Gastroesophageal sphincter (tissue), 4 donors: ENCODE data around the gene KRTAP10-1. TPM values are rescaled to one million over a fixed set of nuclear protein-coding genes. Genes with fewer than 3 reads are reported as not detected.

Experiments used
- ATAC-seq: fragments of 150-250 bp; one replicate; pipeline ENCODE4 v1.9.1; 2016; ENCODE audit warnings: mild to moderate bottlenecking, moderate library complexity
- H3K27ac ChIP-seq, 4 donors: fragments of 200-600 bp; sonication (generic) in 3 of 4; 1 replicate in 3 of 4; 2 replicates in 1 of 4; pipeline ENCODE4 v1.5.1; 2016 to 2019
- H3K27me3 ChIP-seq: fragments of 200-600 bp; sonication (generic); one replicate; pipeline ENCODE4 v1.5.1; 2019
- H3K36me3 ChIP-seq, 2 donors: fragments of 200-600 bp; sonication (generic); one replicate each; pipeline ENCODE4 v1.5.1; 2019; ENCODE audit warnings: control low read depth in 1 of 2
- H3K4me1 ChIP-seq, 3 donors: fragments of 200-600 bp; sonication (generic); 1 replicate in 2 of 3; 2 replicates in 1 of 3; pipeline ENCODE4 v1.5.1; 2016 to 2019; ENCODE audit warnings: control low read depth in 2 of 3
- H3K4me3 ChIP-seq, 2 donors: fragments of 200-600 bp; sonication (generic); one replicate each; pipeline ENCODE4 v1.5.1; 2019; ENCODE audit warnings: mild to moderate bottlenecking in 1 of 2, moderate library complexity in 1 of 2
- H3K9me3 ChIP-seq, 3 donors: fragments of 200-600 bp; sonication (generic); one replicate each; pipeline ENCODE4 v1.5.1; 2017 to 2019; ENCODE audit warnings: control low read depth in 2 of 3
- CTCF ChIP-seq, 4 experiments: fragments of 200-600 bp in 2 of 4; fragments of 450-650 bp in 2 of 4; sonication (generic) in 1 of 4; IDR thresholded peaks; one replicate each; pipeline ENCODE4 v1.5.1; 2017 to 2019; ENCODE audit warnings: antibody characterized with exemption in 4 of 4, mild to moderate bottlenecking in 2 of 4, moderate library complexity in 2 of 4
- EP300 ChIP-seq: sonication (generic); formaldehyde crosslinking; IDR thresholded peaks from one replicate; pipeline ENCODE4 v1.6.1; 2017; ENCODE audit warnings: antibody characterized with exemption, mild to moderate bottlenecking
- POLR2A ChIP-seq, 2 donors: fragments of 450-650 bp; IDR thresholded peaks; one replicate each; pipeline ENCODE4 v1.6.1; 2017; ENCODE audit warnings: antibody characterized with exemption in 2 of 2, mild to moderate bottlenecking in 2 of 2, moderate library complexity in 1 of 2
- POLR2AphosphoS5 ChIP-seq: sonication (generic); formaldehyde crosslinking; IDR thresholded peaks from one replicate; pipeline ENCODE4 v1.6.1; 2017; ENCODE audit warnings: antibody characterized with exemption
- WGBS, 2 donors: methylation state at CpG; one replicate each; pipeline ENCODE4 v1.1.5; 2018; ENCODE audit warnings: low coverage in 1 of 2; 5-methylcytosine and 5-hydroxymethylcytosine counted together
- total RNA-seq, 4 donors: library from RNA; depleted of rRNA; stranded (reverse); fragments of >200 nt; gene quantifications; one replicate each; pipeline ENCODE4 v1.1.0, GENCODE V29; 2016

The KRTAP10-1 gene
- total RNA-seq, 4 donors from 2014 or later = not detected

- no peak for ATAC-seq
- H3K4me3 ChIP-seq = no peak overlapping the region
Observed at GRCh38 chr21:44522753-44523204, 17.2 kb downstream of the KRTAP10-1 start.

DNA sequence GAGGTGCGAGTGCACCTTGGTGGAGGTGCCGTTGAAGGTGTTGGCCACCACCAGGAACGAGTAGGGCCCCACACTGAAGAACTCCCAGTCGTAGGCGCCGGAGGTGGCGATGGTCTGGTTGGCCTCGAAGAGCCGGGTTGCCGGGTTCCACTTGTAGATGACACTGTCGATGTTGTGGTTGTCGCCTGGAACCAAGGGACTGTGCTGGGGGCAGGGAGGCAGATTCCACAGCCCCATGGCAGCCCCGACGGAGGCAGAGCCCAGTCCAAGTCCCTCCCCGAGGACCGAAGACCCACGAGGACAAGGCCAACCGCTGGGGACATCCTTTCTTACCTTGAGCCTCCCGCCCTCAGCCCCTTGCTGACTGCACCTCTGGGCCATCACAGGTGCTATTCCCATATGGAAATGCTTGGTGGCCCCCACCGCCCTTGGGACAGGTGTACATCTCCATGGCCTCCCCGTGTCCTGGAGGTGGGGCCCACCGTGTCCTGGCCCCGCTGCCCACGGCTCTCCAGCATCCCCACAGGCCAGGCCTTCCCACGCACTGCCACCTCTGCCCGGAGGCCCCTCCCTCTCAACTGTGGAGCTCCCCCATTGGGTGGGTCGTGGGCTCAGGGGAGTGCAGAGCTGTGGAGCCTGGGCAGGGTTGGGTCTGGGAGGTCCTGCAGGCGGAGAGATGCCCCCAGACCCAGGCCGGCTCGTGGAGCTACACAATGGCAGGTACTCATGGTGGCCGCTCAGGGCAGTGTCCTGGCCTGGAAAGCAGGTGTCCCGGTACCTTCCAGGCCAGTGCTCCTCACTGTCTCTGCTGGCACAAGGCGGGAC lies 17.9 kb downstream of the KRTAP10-1 start:
- no peaks in the 10 kb centered on the region for H3K4me1 ChIP-seq
- TF ChIP-seq POLR2A (IDR thresholded peaks at IDR 0.05) = no peak
- no peak for TF ChIP-seq POLR2AphosphoS5
- TF ChIP-seq EP300 = no peak
- no peak for TF ChIP-seq CTCF (IDR thresholded peaks at IDR 0.05)
- 87% methylated on average over 3 of the region's 33 CpGs; no CpG with 5 or more reads in 1 of the 2 donors for WGBS, 2 donors
- no peaks in the 10 kb centered on the region for H3K9me3 ChIP-seq
- H3K36me3 ChIP-seq = no peaks in the 10 kb centered on the region
- ATAC-seq = no peak
- no peak overlapping the region for H3K4me3 ChIP-seq
- H3K27ac ChIP-seq = no peak overlapping the region
- H3K27me3 ChIP-seq = peaks cover 26% of the 10 kb centered on the region

More at GRCh38 chr21:44522753-44523204, 17.2 kb downstream of the KRTAP10-1 start:
- no CpG with 5 or more reads among the region's 1 CpG for WGBS, 2 donors
- TF ChIP-seq EP300 (no peak), POLR2A (IDR thresholded peaks at IDR 0.05) (no peak), POLR2AphosphoS5 (no peak), CTCF (IDR thresholded peaks at IDR 0.05) (no peak)
- Histone ChIP-seq H3K9me3 (no peaks in the 10 kb centered on the region), H3K4me1 (no peaks in the 10 kb centered on the region), H3K27me3 (peaks cover 28% of the 10 kb centered on the region), H3K27ac (no peak overlapping the region), H3K36me3 (no peaks in the 10 kb centered on the region)

GRCh38 chr21:44521301-44521927 lies 18.6 kb downstream of the KRTAP10-1 start:
- Histone ChIP-seq H3K36me3 (no peaks in the 10 kb centered on the region), H3K4me1 (no peaks in the 10 kb centered on the region), H3K4me3 (no peak overlapping the region), H3K9me3 (no peaks in the 10 kb centered on the region), H3K27ac (no peak overlapping the region), H3K27me3 (peaks cover 26% of the 10 kb centered on the region)
- WGBS, 2 donors = 80% methylated on average over 1 of the region's 22 CpGs; no CpG with 5 or more reads in 1 of the 2 donors
- no peak for ATAC-seq
- TF ChIP-seq POLR2A (IDR thresholded peaks at IDR 0.05) (no peak), CTCF (IDR thresholded peaks at IDR 0.05) (no peak), EP300 (no peak), POLR2AphosphoS5 (no peak)

GRCh38 chr21:44520326-44521300 lies 19.4 kb downstream of the KRTAP10-1 start:
- H3K4me3 ChIP-seq = no peak overlapping the region
- no peaks in the 10 kb centered on the region for H3K9me3 ChIP-seq
- peaks cover 26% of the 10 kb centered on the region for H3K27me3 ChIP-seq
- no peak for ATAC-seq
- no peak overlapping the region for H3K27ac ChIP-seq
- WGBS, 2 donors = 86 to 100% methylated on average over 2 to 9 of the region's 31 CpGs
- no peaks in the 10 kb centered on the region for H3K4me1 ChIP-seq
- no peak for TF ChIP-seq EP300
- TF ChIP-seq POLR2A (IDR thresholded peaks at IDR 0.05) = no peak
- no peak for TF ChIP-seq POLR2AphosphoS5
- no peak for TF ChIP-seq CTCF (IDR thresholded peaks at IDR 0.05)
- H3K36me3 ChIP-seq = no peaks in the 10 kb centered on the region
